Ectodermal cell (in vitro differentiated cells): ENCODE measurements around the gene GRHPR.
A peak's percentile ranks its signal among the peaks of the same experiment; 100 is the strongest.

Source experiments
- H3K27ac ChIP-seq: 2 replicates; pipeline ENCODE4 v1.7.0; 2013; ENCODE audit warnings: mild to moderate bottlenecking, low read depth, low read length; ENCODE audit not compliant: insufficient read depth, poor library complexity, severe bottlenecking
- H3K27me3 ChIP-seq: 2 replicates; pipeline ENCODE4 v1.7.0; 2013; ENCODE audit warnings: mild to moderate bottlenecking, low read length; ENCODE audit not compliant: insufficient read depth, control insufficient read depth, poor library complexity, severe bottlenecking
- H3K36me3 ChIP-seq: one replicate; pipeline ENCODE4 v1.7.0; 2013; ENCODE audit warnings: low read length; ENCODE audit not compliant: control insufficient read depth, insufficient read depth
- H3K4me1 ChIP-seq: one replicate; pipeline ENCODE4 v1.7.0; 2013; ENCODE audit warnings: low read length; ENCODE audit not compliant: control insufficient read depth, insufficient read depth
- H3K4me3 ChIP-seq: 2 replicates; pipeline ENCODE4 v1.7.0; 2013; ENCODE audit warnings: low read depth, low read length, control low read depth; ENCODE audit not compliant: insufficient read depth
- H3K9me3 ChIP-seq: 2 replicates; pipeline ENCODE4 v1.7.0; 2013; ENCODE audit warnings: mild to moderate bottlenecking, low read length, moderate library complexity; ENCODE audit not compliant: control insufficient read depth
- WGBS, 2 experiments: methylation state at CpG; one replicate each; pipeline ENCODE4 v1.1.7; 2013; ENCODE audit warnings: missing lambda C conversion rate in 2 of 2; 5-methylcytosine and 5-hydroxymethylcytosine counted together

GRHPR gene

DNA sequence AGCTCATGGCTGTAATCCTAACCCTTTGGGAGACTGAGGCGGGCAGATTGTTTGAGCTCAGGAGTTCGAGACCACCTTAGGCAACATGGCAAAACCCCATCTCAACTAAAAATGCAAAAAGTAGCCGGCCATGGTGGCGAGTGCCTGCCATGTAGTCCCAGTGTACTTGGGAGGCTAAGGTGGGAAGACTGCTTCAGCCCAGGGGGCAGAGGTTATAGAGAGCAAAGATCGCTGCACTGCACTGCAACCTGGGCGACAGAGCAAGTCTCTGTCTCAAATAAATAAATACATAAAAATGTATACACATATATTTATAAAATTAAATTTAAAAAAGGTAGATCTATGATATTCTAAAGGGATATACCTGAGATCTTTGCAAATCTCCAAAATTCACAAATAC lies 23.3 kb downstream of the GRHPR start:
- no peaks in the 10 kb centered on the region for H3K27me3 ChIP-seq
- 92 to 95% methylated on average over 5 of the region's 6 CpGs for WGBS, 2 experiments
- H3K4me1 ChIP-seq, result no peaks in the 10 kb centered on the region
- no peak overlapping the region for H3K27ac ChIP-seq
- peaks cover 21% of the 10 kb centered on the region for H3K36me3 ChIP-seq
- no peaks in the 10 kb centered on the region for H3K9me3 ChIP-seq
- no peak overlapping the region for H3K4me3 ChIP-seq

DNA sequence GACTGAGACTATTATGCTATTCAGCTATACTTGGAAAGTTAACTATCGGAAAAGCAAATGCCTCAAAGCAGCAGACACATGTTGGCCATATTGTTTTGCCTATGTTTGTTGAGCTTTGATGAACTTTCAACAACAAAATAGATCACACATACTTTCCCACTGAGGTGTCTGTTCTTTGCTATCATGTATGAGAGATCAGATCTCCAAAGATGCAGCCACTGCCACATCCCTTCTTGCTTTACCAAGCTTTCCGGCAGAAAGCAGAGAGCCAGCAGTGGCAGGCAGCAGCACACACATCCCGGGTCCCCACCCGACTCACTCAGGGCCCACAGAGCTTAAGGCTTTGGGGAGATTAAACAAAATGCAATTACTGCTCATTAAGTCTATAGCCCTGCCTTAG lies 23.9 kb downstream of the GRHPR start:
- Histone ChIP-seq H3K4me1 (no peaks in the 10 kb centered on the region), H3K36me3 (peaks cover 16% of the 10 kb centered on the region), H3K27me3 (no peaks in the 10 kb centered on the region), H3K9me3 (no peaks in the 10 kb centered on the region), H3K27ac (peak overlapping the region; percentile 23), H3K4me3 (no peak overlapping the region)
- 93 to 96% methylated on average over 4 of the region's 4 CpGs for WGBS, 2 experiments

DNA sequence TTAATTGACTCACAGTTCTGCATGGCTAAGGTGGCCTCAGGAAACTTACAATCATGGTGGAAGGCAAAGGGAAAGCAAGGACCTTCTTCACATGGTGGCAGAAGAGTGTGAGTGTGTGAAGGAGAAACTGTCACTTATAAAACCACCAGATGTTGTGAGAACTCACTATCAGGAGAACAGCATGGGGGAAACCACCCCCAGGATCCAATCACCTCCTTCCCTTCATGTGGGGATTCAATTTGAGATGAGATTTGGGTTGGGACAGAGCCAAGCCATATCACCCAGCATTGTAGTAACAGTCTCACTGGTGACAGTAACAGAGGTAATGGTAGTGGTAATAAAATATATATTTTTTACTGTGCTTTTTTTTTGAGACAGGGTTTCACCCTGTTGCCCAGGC lies 24.6 kb downstream of the GRHPR start:
- peaks cover 9% of the 10 kb centered on the region for H3K36me3 ChIP-seq
- H3K9me3 ChIP-seq, result no peaks in the 10 kb centered on the region
- no peak overlapping the region for H3K27ac ChIP-seq
- H3K4me1 ChIP-seq, result no peaks in the 10 kb centered on the region
- no peak overlapping the region for H3K4me3 ChIP-seq
- H3K27me3 ChIP-seq, result no peaks in the 10 kb centered on the region

- no peaks in the 10 kb centered on the region for H3K27me3 ChIP-seq
- no peaks in the 10 kb centered on the region for H3K4me1 ChIP-seq
- peaks cover 4% of the 10 kb centered on the region for H3K36me3 ChIP-seq
- H3K27ac ChIP-seq, result peak overlapping the region; percentile 81
- no peaks in the 10 kb centered on the region for H3K9me3 ChIP-seq
- H3K4me3 ChIP-seq, result no peak overlapping the region
- 79 to 81% methylated on average over 12 of the region's 12 CpGs for WGBS, 2 experiments
These were observed 27.6 kb downstream of the GRHPR start for GRCh38 chr9:37449862-37450632.

- 94 to 95% methylated on average over 2 of the region's 3 CpGs for WGBS, 2 experiments
- peaks cover 4% of the 10 kb centered on the region for H3K36me3 ChIP-seq
- H3K9me3 ChIP-seq, result no peaks in the 10 kb centered on the region
- no peaks in the 10 kb centered on the region for H3K27me3 ChIP-seq
- H3K4me3 ChIP-seq, result no peak overlapping the region
- no peak overlapping the region for H3K27ac ChIP-seq
- no peaks in the 10 kb centered on the region for H3K4me1 ChIP-seq
These were observed 29.1 kb downstream of the GRHPR start for GRCh38 chr9:37451628-37452027.

GRCh38 chr9:37452611-37453010 lies 30.1 kb downstream of the GRHPR start:
- WGBS, 2 experiments, result 85 to 87% methylated on average over 1 of the region's 1 CpG
- no peak overlapping the region for H3K27ac ChIP-seq
- no peaks in the 10 kb centered on the region for H3K27me3 ChIP-seq
- no peaks in the 10 kb centered on the region for H3K9me3 ChIP-seq
- H3K4me1 ChIP-seq, result no peaks in the 10 kb centered on the region
- H3K4me3 ChIP-seq, result no peak overlapping the region
- H3K36me3 ChIP-seq, result peaks cover 4% of the 10 kb centered on the region

GRCh38 chr9:37453827-37454226 lies 31.3 kb downstream of the GRHPR start:
- Histone ChIP-seq H3K9me3 (no peaks in the 10 kb centered on the region), H3K27me3 (no peaks in the 10 kb centered on the region), H3K4me1 (no peaks in the 10 kb centered on the region), H3K4me3 (no peak overlapping the region), H3K36me3 (no peaks in the 10 kb centered on the region), H3K27ac (no peak overlapping the region)
- WGBS, 2 experiments, result 95 to 98% methylated on average over 1 of the region's 1 CpG

GRCh38 chr9:37454238-37454637 lies 31.7 kb downstream of the GRHPR start:
- H3K27me3 ChIP-seq, result no peaks in the 10 kb centered on the region
- H3K4me3 ChIP-seq, result no peak overlapping the region
- no peaks in the 10 kb centered on the region for H3K4me1 ChIP-seq
- H3K36me3 ChIP-seq, result no peaks in the 10 kb centered on the region
- H3K9me3 ChIP-seq, result no peaks in the 10 kb centered on the region
- H3K27ac ChIP-seq, result no peak overlapping the region

DNA sequence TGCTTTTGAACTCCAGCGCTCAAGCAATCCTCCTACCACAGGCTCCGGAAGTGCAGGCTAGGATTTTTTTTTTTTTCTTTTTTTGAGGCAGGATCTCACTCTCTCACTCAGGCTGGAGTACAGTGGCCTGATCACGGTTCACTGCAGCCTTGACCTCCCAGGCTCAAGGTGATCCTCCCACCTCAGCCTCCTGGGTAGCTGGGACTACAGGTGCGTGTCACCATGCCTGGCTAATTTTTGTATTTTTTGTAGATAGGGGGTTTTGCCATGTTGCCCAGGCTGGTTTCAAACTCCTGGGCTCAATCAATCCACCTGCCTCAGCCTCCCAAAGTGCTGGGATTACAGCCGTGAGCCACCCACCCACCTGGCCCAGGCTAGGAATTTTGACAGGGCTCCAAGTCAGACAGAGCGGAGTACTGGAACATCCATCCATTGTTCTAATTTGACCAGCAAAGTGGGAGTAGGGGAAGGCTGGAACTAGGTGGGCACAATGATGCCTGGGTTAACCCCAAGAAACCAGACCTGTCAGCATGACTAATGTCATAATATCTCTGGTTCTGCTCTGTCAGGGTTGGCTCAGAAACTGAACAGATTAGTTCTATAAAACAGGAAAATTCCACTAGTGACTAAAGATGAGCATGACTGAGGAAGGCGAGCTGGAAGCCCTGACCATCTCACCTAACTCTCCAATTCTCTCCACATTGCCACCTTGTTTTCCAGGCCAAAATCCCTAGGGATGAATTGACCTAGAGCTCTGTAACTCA lies 33.6 kb downstream of the GRHPR start:
- 79 to 80% methylated on average over 7 of the region's 7 CpGs for WGBS, 2 experiments
- H3K4me3 ChIP-seq, result no peak overlapping the region
- H3K27me3 ChIP-seq, result no peaks in the 10 kb centered on the region
- H3K36me3 ChIP-seq, result no peaks in the 10 kb centered on the region
- H3K9me3 ChIP-seq, result no peaks in the 10 kb centered on the region
- H3K4me1 ChIP-seq, result no peaks in the 10 kb centered on the region
- no peak overlapping the region for H3K27ac ChIP-seq

- 71 to 100% methylated on average over 1 of the region's 1 CpG for WGBS, 2 experiments
- Histone ChIP-seq H3K27me3 (no peaks in the 10 kb centered on the region), H3K4me3 (no peak overlapping the region), H3K36me3 (no peaks in the 10 kb centered on the region), H3K4me1 (no peaks in the 10 kb centered on the region), H3K27ac (no peak overlapping the region), H3K9me3 (no peaks in the 10 kb centered on the region)
These were observed 34.3 kb downstream of the GRHPR start for GRCh38 chr9:37456817-37457216.
